Prostate gland (tissue), 2 donors: Measurements from ENCODE around the gene STAG2. TPM values are rescaled to one million over a fixed set of nuclear protein-coding genes. Genes with fewer than 3 reads are reported as not detected.

Experiments used
- DNase-seq: peaks from one replicate; pipeline ENCODE4 v3.0.0-alpha.2; 2019; ENCODE audit warnings: low spot score
- H3K27ac ChIP-seq, 2 donors: fragments of 200-600 bp; sonication (generic); 2 replicates each; pipeline ENCODE4 v1.5.1; 2017 to 2019
- H3K27me3 ChIP-seq: fragments of 200-600 bp; sonication (generic); replicated peaks from 2 replicates; pipeline ENCODE4 v1.5.1; 2019; ENCODE audit not compliant: insufficient read depth
- H3K36me3 ChIP-seq, 2 donors: fragments of 200-600 bp; sonication (generic); 1 replicate in 1 of 2; 2 replicates in 1 of 2; pipeline versions ENCODE4 v1.5.1 to v1.8.1; 2017 to 2019
- H3K4me1 ChIP-seq: fragments of 200-600 bp; sonication (generic); replicated peaks from 2 replicates; pipeline ENCODE4 v1.5.1; 2019
- H3K4me3 ChIP-seq, 2 donors: fragments of 200-600 bp; sonication (generic); 2 replicates each; pipeline ENCODE4 v1.5.1; 2017 to 2019
- H3K9me3 ChIP-seq: fragments of 200-600 bp; sonication (generic); 2 replicates; pipeline ENCODE4 v1.5.1; 2017
- CTCF ChIP-seq, 4 experiments: fragments of 200-600 bp in 2 of 4; fragments of 450-650 bp in 2 of 4; sonication (generic) in 2 of 4; IDR thresholded peaks; 1 replicate in 3 of 4; 2 replicates in 1 of 4; pipeline ENCODE4 v1.5.1; 2016 to 2019; ENCODE audit warnings: antibody characterized with exemption in 4 of 4, mild to moderate bottlenecking in 2 of 4, moderate library complexity in 2 of 4
- POLR2A ChIP-seq: fragments of 450-650 bp; IDR thresholded peaks from one replicate; pipeline ENCODE4 v1.6.1; 2016; ENCODE audit warnings: antibody characterized with exemption, mild to moderate bottlenecking
- POLR2AphosphoS5 ChIP-seq: sonication (generic); formaldehyde crosslinking; IDR thresholded peaks from one replicate; pipeline ENCODE4 v1.6.1; 2017; ENCODE audit warnings: antibody characterized with exemption
- WGBS: methylation state at CpG from one replicate; pipeline ENCODE4 v1.1.5; 2018; 5-methylcytosine and 5-hydroxymethylcytosine counted together
- intact Hi-C: fragments of 100-400 bp; cut with DNase I; formaldehyde crosslinking; loops from one replicate; pipeline ENCODE4 v1.14.2; 2022
- total RNA-seq, 2 donors: library from RNA; depleted of rRNA; stranded (reverse); fragments of >200 nt; gene quantifications; one replicate each; pipeline ENCODE4 v1.1.0, GENCODE V29; 2016

The STAG2 gene
- total RNA-seq, 2 donors from 2014 or later, result 32.6 to 51.2 TPM

GRCh38 chrX:124145749-124146148 is 184.2 kb downstream of the STAG2 start:
- TF ChIP-seq POLR2A (no peak), CTCF (IDR thresholded peaks at IDR 0.05) (no peak), POLR2AphosphoS5 (no peak)
- Histone ChIP-seq H3K27ac (no peak overlapping the region), H3K9me3 (no peaks in the 10 kb centered on the region), H3K36me3 (no peaks in the 10 kb centered on the region), H3K27me3 (no peaks in the 10 kb centered on the region), H3K4me3 (no peak overlapping the region), H3K4me1 (no peaks in the 10 kb centered on the region)
- DNase-seq, result no peak
- intact Hi-C loops, result no loop called here
- WGBS, result 86% methylated on average over 8 of the region's 8 CpGs

- Histone ChIP-seq H3K4me3 (no peak overlapping the region), H3K27me3 (no peaks in the 10 kb centered on the region), H3K9me3 (no peaks in the 10 kb centered on the region), H3K36me3 (no peaks in the 10 kb centered on the region), H3K4me1 (no peaks in the 10 kb centered on the region), H3K27ac (no peak overlapping the region)
- TF ChIP-seq POLR2AphosphoS5, result no peak
- no peak for TF ChIP-seq CTCF (IDR thresholded peaks at IDR 0.05)
- TF ChIP-seq POLR2A, result no peak
- intact Hi-C loops, result no loop called here
- no peak for DNase-seq
Observed at GRCh38 chrX:124151195-124151594, 189.7 kb downstream of the STAG2 start.

Other genes with a start within 250 kb of the STAG2 start
- gene THOC2, start 228.7 kb upstream of the STAG2 start, total RNA-seq, result 10 to 100 TPM; 48.0 to 76.2 TPM
- gene XIAP, start 101.7 kb upstream of the STAG2 start, total RNA-seq, result 10 to 100 TPM; 30.0 to 56.4 TPM